GM13977 (cell line): ENCODE data around the gene RXRB.

Experiments used
- DNase-seq: peaks from one replicate; pipeline ENCODE4 v3.0.0; 2012; ENCODE audit warnings: low spot score
- CTCF ChIP-seq: IDR thresholded peaks from 2 replicates; pipeline ENCODE4 v1.5.1; 2012; ENCODE audit warnings: mild to moderate bottlenecking, control low read depth; ENCODE audit not compliant: insufficient read depth; ENCODE audit errors: extremely low read depth, missing control alignments
- in situ Hi-C: fragments of 300-500 bp; cut with MboI; formaldehyde crosslinking; loops from one replicate; pipeline ENCODE4 v1.12.0; 2022; ENCODE audit warnings: low sequenced_read_pairs, low pct_unique_long_range_greater_than_20kb, mixed read lengths, inconsistent platforms; ENCODE audit not compliant: unreplicated experiment

RXRB gene

GRCh38 chr6:33171016-33171879 is 29.2 kb downstream of the RXRB start:
- in situ Hi-C loops: no loop called here
- no peak for DNase-seq
- no peak for TF ChIP-seq CTCF

DNA sequence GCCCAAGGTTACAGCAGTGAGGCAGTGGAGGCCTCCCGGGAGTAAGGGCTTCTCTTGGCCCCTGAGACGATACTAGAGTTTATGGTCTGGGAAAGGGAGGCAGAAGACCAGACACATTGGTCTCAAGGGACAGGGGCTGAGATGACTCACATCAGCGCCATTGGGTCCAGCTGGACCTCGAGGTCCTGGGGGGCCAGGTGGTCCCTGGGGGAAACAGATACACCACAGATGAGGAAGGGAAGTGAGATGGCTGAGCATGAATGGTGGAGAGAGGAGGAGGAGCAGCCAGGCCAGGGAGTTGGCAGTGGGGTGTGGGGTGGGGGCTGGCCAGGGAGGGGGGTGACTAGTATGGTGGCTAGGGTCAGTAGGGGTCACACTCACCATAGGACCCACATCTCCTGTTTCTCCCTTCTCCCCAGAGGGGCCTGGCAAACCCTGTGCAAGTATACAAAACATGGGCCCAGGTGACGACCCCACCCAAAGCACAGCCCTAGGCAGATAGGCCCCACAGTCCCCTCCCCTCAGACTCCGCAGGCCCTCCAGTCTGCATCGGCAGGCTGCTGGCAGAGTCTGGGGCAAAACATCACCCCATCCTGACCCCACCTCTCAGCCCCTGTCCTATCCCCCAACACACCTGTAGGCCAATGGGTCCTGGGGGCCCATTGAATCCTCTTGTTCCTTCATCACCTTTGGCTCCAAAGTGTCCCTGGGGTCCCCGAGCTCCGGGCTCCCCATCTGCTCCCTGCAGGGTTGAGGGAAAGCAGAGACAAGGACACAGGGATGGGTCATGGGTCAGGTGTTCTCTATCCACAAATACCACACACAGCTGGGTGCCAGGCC is 30.1 kb downstream of the RXRB start:
- no peak for DNase-seq
- in situ Hi-C loops: no loop called here
- TF ChIP-seq CTCF: no peak

DNA sequence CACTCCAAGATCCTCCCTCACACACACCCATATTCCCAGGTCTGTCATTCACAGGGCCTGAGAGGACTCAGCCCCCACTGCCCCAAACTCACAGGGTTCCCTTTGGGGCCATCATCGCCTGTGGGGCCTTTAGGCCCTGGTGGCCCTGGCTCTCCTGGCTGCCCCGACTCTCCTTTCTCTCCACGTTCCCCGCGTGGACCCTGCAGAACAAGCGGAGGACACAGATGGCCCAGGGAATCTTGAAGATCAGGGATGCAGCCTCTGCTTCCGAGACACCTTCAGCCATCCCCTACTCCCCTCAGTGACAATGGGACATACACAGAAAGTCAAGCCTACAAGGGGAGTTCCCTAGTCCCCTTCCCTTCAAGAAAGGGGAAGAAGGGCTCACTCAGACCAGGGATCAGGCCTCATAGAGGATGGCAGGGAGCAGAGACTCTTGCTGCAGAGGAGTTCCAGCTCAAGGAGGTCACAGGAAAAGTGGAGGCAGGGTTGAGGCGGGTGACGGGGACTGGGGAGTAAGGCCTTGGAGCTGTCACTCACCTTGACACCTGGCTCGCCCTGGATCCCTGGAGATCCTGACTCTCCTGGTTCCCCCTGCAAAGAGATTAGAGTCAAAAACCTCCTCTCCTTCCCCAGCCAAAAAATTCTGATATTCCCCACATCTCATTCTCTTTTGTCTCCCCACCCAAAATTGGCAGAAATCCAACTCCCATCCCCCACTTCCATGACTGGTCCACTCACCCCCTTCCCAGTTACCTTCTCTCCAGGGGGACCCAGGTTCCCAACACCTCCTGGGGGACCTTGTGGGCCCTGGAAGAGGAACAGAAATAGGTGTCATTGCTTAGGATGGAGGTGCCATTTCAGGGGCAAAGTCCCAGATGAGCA is 30.9 kb downstream of the RXRB start:
- DNase-seq: no peak
- in situ Hi-C loops: no loop called here
- no peak for TF ChIP-seq CTCF

DNA sequence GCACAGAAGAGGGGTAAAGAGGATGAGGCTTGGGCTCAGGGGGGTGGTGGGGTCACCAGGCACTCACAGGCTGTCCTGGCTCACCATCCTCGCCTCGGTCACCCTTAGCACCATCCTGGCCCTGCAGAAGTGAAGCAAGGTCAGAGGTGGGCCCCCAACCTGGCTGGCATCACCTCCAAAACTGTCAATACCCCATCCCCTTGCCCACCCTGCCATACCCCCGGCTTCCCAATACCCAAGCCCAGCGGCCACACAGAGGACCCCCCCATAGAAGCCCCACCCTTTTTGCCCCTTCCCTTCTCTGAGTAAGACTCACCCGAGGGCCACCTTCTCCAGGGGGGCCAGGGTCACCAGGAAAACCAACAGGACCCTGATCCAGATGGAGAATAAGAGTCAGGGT is 31.8 kb downstream of the RXRB start:
- in situ Hi-C loops: no loop called here
- TF ChIP-seq CTCF: no peak
- no peak for DNase-seq

- in situ Hi-C loops: no loop called here
- no peak for DNase-seq
- no peak for TF ChIP-seq CTCF
Measured at GRCh38 chr6:33168284-33168601, 32.2 kb downstream of the RXRB start.
